Lung (tissue), 12 donors: ENCODE measurements around the gene TPTE2. TPM values are rescaled to one million over a fixed set of nuclear protein-coding genes. Genes with fewer than 3 reads are reported as not detected.

ENCODE experiments used
- ATAC-seq: fragments of 200-7000 bp; cut with Tn5 transposase; one replicate; pipeline ENCODE4 v1.9.1; 2020; ENCODE audit warnings: moderate number of reproducible peaks; ENCODE audit not compliant: insufficient read depth, low FRiP score
- DNase-seq, 3 donors: peaks; one replicate each; pipeline ENCODE4 v3.0.0-alpha.2; 2013 to 2017
- H3K27ac ChIP-seq, 2 donors: one replicate each; pipeline ENCODE4 v1.5.1; 2013; ENCODE audit warnings: mild to moderate bottlenecking in 2 of 2, moderate library complexity in 2 of 2, control low read depth in 1 of 2, inconsistent platforms in 1 of 2, low read depth in 1 of 2, low read length in 1 of 2
- H3K27me3 ChIP-seq, 3 donors: one replicate each; pipeline ENCODE4 v1.5.1; 2013; ENCODE audit warnings: low read length in 2 of 3; ENCODE audit not compliant: control insufficient read depth in 3 of 3, insufficient read depth in 3 of 3
- H3K36me3 ChIP-seq, 4 donors: one replicate each; pipeline ENCODE4 v1.5.1; 2013; ENCODE audit warnings: low read length in 4 of 4, mild to moderate bottlenecking in 1 of 4, moderate library complexity in 1 of 4; ENCODE audit not compliant: control insufficient read depth in 4 of 4, insufficient read depth in 4 of 4
- H3K4me1 ChIP-seq, 5 donors: one replicate each; pipeline ENCODE4 v1.5.1; 2013; ENCODE audit warnings: low read length in 5 of 5, mild to moderate bottlenecking in 2 of 5, moderate library complexity in 1 of 5; ENCODE audit not compliant: control insufficient read depth in 5 of 5, insufficient read depth in 5 of 5
- H3K4me3 ChIP-seq: one replicate; pipeline ENCODE4 v1.5.1; 2013; ENCODE audit warnings: mild to moderate bottlenecking, control low read depth, moderate library complexity
- H3K9ac ChIP-seq, 2 donors: one replicate each; pipeline ENCODE4 v1.5.1; 2013; ENCODE audit warnings: low read length in 2 of 2, control low read depth in 1 of 2; ENCODE audit not compliant: insufficient read depth in 1 of 2
- H3K9me3 ChIP-seq, 4 donors: one replicate each; pipeline ENCODE4 v1.5.1; 2013; ENCODE audit warnings: low read length in 3 of 4, mild to moderate bottlenecking in 1 of 4, moderate library complexity in 1 of 4; ENCODE audit not compliant: control insufficient read depth in 4 of 4, insufficient read depth in 3 of 4
- WGBS, 2 donors: extraction: QIAGEN DNeasy Blood & Tissue Kit; methylation state at CpG; one replicate each; pipeline ENCODE4 v1.1.7; 2013; 5-methylcytosine and 5-hydroxymethylcytosine counted together
- polyA plus RNA-seq, 2 donors: library from polyadenylated mRNA; stranded (reverse); fragments of 200-250 nt; gene quantifications; one replicate each; pipeline ENCODE4 v1.2.1, GENCODE V29; 2013
- total RNA-seq, 2 donors: library from RNA; depleted of rRNA in 1 of 2; stranded (reverse); fragments of >200 nt in 1 of 2; gene quantifications; one replicate each; pipeline ENCODE4 v1.2.1, GENCODE V29; 2014 to 2021
- TF ChIP-seq, protein P1 (sequence below): IDR thresholded peaks from 2 replicates; pipeline ENCODE4 v1.5.1; 2012; ENCODE audit warnings: mild to moderate bottlenecking; ENCODE audit errors: control extremely low read depth, extremely low read depth
- donor health status: control.
- donor health status: control.
- donor health status: Bipolar disorder and iron deficiency.
- donor health status: healthy.
- donor health status: DM: yes; HTN: yes; CAD: no.

TPTE2 gene
- total and polyA plus RNA-seq, 4 donors: 0.02 to 0.12 TPM; not detected in 2

DNA sequence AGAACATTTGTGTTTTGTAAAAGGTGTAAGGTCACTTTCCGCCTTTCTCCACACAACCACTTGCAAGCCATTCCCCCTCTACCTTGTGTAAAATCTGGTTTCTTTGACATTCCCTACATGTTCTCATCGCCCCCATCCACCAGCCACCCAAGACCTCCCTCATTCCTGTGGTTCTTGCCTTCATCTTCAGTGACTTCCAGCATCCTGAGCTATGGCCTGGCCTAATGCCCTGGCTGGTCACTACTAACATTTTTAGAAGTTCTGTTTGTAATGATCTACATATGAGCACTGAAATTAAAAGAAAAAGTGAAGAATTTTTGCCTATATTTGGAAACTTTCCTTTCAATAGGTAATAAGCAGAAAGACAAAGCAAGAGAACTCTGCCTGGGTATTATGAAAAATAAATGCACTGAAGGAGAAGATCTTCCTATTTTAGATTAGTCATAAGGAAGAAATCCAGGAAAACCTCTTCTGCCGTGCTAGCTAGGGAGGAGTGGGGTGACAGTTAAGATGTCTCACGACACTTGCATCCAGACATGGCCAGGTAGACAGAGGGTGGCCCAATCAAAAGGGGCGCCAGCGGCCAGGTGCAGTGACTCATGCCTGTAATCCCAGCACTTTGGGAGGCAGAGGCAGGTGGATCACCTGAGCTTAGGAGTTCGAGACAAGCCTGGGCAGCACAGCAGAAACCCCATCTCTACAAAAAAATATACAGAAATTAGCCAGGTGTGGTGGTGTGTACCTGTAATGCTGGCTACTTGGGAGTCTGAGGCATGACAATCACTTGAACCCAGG is 44.0 kb upstream of the TPTE2 start:
- no peak overlapping the region for H3K27ac ChIP-seq
- peaks cover 0 to 10% (median 2%) of the 10 kb centered on the region in 4 donors for H3K9me3 ChIP-seq
- peaks cover 0 to 1% (median 0%) of the 10 kb centered on the region in 5 donors for H3K4me1 ChIP-seq
- no peak overlapping the region for H3K9ac ChIP-seq
- ATAC-seq (no peak), DNase-seq (no peak)
- no peaks in the 10 kb centered on the region for H3K36me3 ChIP-seq
- no peak overlapping the region for H3K4me3 ChIP-seq
- 90 to 94% methylated on average over 7 of the region's 7 CpGs for WGBS, 2 donors
- TF ChIP-seq, protein P1, sequence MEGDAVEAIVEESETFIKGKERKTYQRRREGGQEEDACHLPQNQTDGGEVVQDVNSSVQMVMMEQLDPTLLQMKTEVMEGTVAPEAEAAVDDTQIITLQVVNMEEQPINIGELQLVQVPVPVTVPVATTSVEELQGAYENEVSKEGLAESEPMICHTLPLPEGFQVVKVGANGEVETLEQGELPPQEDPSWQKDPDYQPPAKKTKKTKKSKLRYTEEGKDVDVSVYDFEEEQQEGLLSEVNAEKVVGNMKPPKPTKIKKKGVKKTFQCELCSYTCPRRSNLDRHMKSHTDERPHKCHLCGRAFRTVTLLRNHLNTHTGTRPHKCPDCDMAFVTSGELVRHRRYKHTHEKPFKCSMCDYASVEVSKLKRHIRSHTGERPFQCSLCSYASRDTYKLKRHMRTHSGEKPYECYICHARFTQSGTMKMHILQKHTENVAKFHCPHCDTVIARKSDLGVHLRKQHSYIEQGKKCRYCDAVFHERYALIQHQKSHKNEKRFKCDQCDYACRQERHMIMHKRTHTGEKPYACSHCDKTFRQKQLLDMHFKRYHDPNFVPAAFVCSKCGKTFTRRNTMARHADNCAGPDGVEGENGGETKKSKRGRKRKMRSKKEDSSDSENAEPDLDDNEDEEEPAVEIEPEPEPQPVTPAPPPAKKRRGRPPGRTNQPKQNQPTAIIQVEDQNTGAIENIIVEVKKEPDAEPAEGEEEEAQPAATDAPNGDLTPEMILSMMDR: no peak
- H3K27me3 ChIP-seq: no peaks in the 10 kb centered on the region

DNA sequence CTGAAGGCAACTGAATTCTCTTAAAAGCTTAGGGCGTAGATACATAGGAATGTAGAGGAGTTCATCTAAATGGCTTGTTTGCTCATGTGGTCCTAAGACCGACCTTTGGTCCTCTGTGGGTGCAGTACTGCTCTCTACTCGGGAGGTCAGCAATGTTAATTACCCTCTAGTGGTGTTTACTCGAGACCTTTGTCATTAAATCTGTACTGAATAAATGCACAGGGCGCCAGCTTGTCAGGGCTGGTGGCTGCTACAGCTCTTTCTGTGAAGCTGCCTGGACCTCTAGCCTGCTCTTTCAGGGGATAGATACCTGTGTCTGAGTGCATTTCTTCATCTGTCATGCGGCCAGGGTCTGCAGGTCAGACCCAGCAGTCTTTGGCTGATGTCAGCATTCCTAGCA is 43.0 kb upstream of the TPTE2 start:
- WGBS, 2 donors: 83 to 87% methylated on average over 6 of the region's 6 CpGs
- TF ChIP-seq, protein P1: no peak
- H3K4me1 ChIP-seq: peaks cover 0 to 1% (median 0%) of the 10 kb centered on the region in 5 donors
- H3K9ac ChIP-seq: no peak overlapping the region
- H3K27ac ChIP-seq: no peak overlapping the region
- no peak for ATAC-seq
- H3K27me3 ChIP-seq: no peaks in the 10 kb centered on the region
- peaks cover 0 to 10% (median 2%) of the 10 kb centered on the region in 4 donors for H3K9me3 ChIP-seq
- H3K36me3 ChIP-seq: no peaks in the 10 kb centered on the region
- H3K4me3 ChIP-seq: no peak overlapping the region
- DNase-seq: no peak

DNA sequence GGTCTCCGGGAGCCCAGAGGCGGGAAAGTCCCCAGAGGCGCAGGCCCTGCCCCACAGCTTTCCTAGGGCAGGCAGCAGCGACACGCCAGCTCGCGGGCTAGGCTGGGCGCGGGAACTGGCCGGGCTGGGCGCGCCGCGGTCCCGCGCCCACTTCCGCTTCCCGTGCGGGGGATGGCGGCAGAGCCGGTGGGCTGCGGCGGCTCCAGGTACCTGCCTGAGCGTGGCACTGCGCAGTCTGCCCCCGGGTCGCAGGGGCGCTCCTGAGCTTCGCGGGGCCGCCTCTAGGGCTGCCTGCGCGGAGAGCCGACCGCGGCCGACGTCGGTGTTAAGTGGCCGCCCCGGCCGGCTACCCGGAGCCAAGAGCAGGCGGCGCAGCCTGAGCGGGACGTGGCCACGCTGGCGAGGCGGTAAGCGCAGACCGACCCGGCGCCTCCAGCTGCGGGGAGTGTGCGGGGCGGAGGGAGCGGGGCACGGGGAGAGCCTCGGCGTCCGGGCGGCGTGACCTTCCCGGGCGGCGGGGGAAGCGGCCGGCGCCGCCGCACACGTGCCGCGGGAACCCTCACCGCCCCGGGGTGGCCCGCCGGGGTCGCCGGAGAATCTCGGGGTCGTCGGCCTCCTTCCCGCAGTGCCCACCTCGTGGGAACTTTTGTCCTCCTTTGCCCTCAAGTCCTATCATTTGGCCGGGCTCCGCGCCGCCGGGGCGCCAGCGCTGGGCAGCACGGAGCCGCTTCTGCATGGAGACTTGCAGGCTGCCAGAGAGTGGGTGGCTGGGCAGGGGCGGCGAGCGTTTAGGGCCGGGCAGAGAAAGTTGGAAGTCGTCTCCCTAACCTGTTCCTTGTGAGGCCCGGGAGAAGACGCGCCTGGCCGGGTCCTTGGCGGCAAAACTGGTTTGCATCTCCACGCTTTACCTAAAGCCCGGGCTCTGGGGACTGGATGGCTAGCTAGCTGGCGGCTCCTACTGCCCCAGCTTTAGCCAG is 40.7 kb upstream of the TPTE2 start:
- H3K27ac ChIP-seq: no peak overlapping the region
- no peaks in the 10 kb centered on the region for H3K36me3 ChIP-seq
- TF ChIP-seq, protein P1: no peak
- H3K4me3 ChIP-seq: peak overlapping the region; percentile 62
- peak; percentile 80 for ATAC-seq
- H3K4me1 ChIP-seq: peaks cover 0 to 1% (median 0%) of the 10 kb centered on the region in 5 donors
- no peaks in the 10 kb centered on the region for H3K27me3 ChIP-seq
- DNase-seq: peak; percentile 42 to 65 (median 45)
- WGBS, 2 donors: 2% methylated on average over 96 to 108 of the region's 108 CpGs
- H3K9me3 ChIP-seq: peaks cover 0 to 8% (median 2%) of the 10 kb centered on the region in 4 donors
- peak overlapping the region in 1 of 2 donors; percentile 25 for H3K9ac ChIP-seq
